ENCODE measurements around the gene MTERF4.

GRCh38 chr2:241048949-241049343 is 53.1 kb downstream of the MTERF4 start:
- TF ChIP-seq CTCF (IDR thresholded peaks at IDR 0.05) = no peak
- TF ChIP-seq POLR2A (IDR thresholded peaks at IDR 0.05) = no peak
